ENCODE data around the gene NR2F1-AS1. TPM values are rescaled to one million over a fixed set of nuclear protein-coding genes. Genes with fewer than 3 reads are reported as not detected.

The NR2F1-AS1 gene
- polyA plus RNA-seq, 1 donor (not counting 4 experiments of a cell fraction or from before 2014, with no cell fraction given), result 0.25 TPM

- Histone ChIP-seq H2AFZ (ENCODE audit: control insufficient read depth, low read length) (no peak overlapping the region), H3K9ac (ENCODE audit: control insufficient read depth, extremely low read depth, insufficient read depth, low read length) (no peak overlapping the region), H3K4me1 (ENCODE audit: control insufficient read depth, extremely low read depth, insufficient read depth, low read length) (no peaks in the 10 kb centered on the region), H3K9me3 (ENCODE audit: control insufficient read depth, low read depth, low read length) (no peaks in the 10 kb centered on the region), H3K27me3 (ENCODE audit: control insufficient read depth, extremely low read depth, insufficient read depth, low read length) (no peaks in the 10 kb centered on the region), H3K4me2 (ENCODE audit: control insufficient read depth, extremely low read depth, insufficient read depth, low read depth, low read length) (no peak overlapping the region), H4K20me1 (ENCODE audit: control insufficient read depth, extremely low read depth, insufficient read depth, low read length) (no peaks in the 10 kb centered on the region), H3K9me1 (ENCODE audit: control insufficient read depth, extremely low read depth, insufficient read depth, low read length) (no peaks in the 10 kb centered on the region), H3K36me3 (ENCODE audit: control insufficient read depth in 2 of 2, extremely low read depth in 1 of 2, insufficient read depth in 2 of 2, low read length in 2 of 2) (no peaks in the 10 kb centered on the region), H3K79me2 (ENCODE audit: control insufficient read depth, insufficient read depth, low read length) (no peaks in the 10 kb centered on the region), H3K4me3 (ENCODE audit: control insufficient read depth in 2 of 3, extremely low read depth in 1 of 3, insufficient read depth in 2 of 3, low read depth in 1 of 3, low read length in 3 of 3) (no peak overlapping the region), H3K27ac (ENCODE audit: control insufficient read depth, insufficient read depth, low read length) (no peak overlapping the region)
- FAIRE-seq (no peak), DNase-seq (ENCODE audit: low read depth, low spot score) (no peak)
- dilution Hi-C loops (cut with MboI; ENCODE audit: extremely low pct_ligation_motif_present, low sequenced_read_pairs), result no loop called here
- TF ChIP-seq CTCF (optimal IDR thresholded peaks at IDR 0.05 in 1 of 3, IDR thresholded peaks at IDR 0.05 in 1 of 3, conservative IDR thresholded peaks at IDR 0.05 in 1 of 3; ENCODE audit: extremely low read depth in 1 of 3, insufficient read depth in 2 of 3, low read length in 3 of 3), result no peak
- no peak for TF ChIP-seq EZH2 (IDR thresholded peaks at IDR 0.05; ENCODE audit: low read length)
Measured at GRCh38 chr5:93503598-93504067, 77.4 kb downstream of the NR2F1-AS1 start.

GRCh38 chr5:93497096-93497495, 83.9 kb downstream of the NR2F1-AS1 start:
- H3K4me2 ChIP-seq (ENCODE audit: control insufficient read depth, extremely low read depth, insufficient read depth, low read depth, low read length), result no peak overlapping the region
- no peaks in the 10 kb centered on the region for H3K36me3 ChIP-seq (ENCODE audit: control insufficient read depth in 2 of 2, extremely low read depth in 1 of 2, insufficient read depth in 2 of 2, low read length in 2 of 2)
- H3K4me3 ChIP-seq (ENCODE audit: control insufficient read depth in 2 of 3, extremely low read depth in 1 of 3, insufficient read depth in 2 of 3, low read depth in 1 of 3, low read length in 3 of 3), result no peak overlapping the region
- no peak overlapping the region for H3K9ac ChIP-seq (ENCODE audit: control insufficient read depth, extremely low read depth, insufficient read depth, low read length)
- H3K27me3 ChIP-seq (ENCODE audit: control insufficient read depth, extremely low read depth, insufficient read depth, low read length), result no peaks in the 10 kb centered on the region
- dilution Hi-C loops (cut with MboI; ENCODE audit: extremely low pct_ligation_motif_present, low sequenced_read_pairs), result no loop called here
- H2AFZ ChIP-seq (ENCODE audit: control insufficient read depth, low read length), result no peak overlapping the region
- no peak overlapping the region for H3K27ac ChIP-seq (ENCODE audit: control insufficient read depth, insufficient read depth, low read length)
- H3K9me3 ChIP-seq (ENCODE audit: control insufficient read depth, low read depth, low read length), result no peaks in the 10 kb centered on the region
- H3K4me1 ChIP-seq (ENCODE audit: control insufficient read depth, extremely low read depth, insufficient read depth, low read length), result no peaks in the 10 kb centered on the region
- H4K20me1 ChIP-seq (ENCODE audit: control insufficient read depth, extremely low read depth, insufficient read depth, low read length), result no peaks in the 10 kb centered on the region
- H3K79me2 ChIP-seq (ENCODE audit: control insufficient read depth, insufficient read depth, low read length), result no peaks in the 10 kb centered on the region
- TF ChIP-seq EZH2 (IDR thresholded peaks at IDR 0.05; ENCODE audit: low read length) (no peak), CTCF (optimal IDR thresholded peaks at IDR 0.05 in 1 of 3, IDR thresholded peaks at IDR 0.05 in 1 of 3, conservative IDR thresholded peaks at IDR 0.05 in 1 of 3; ENCODE audit: extremely low read depth in 1 of 3, insufficient read depth in 2 of 3, low read length in 3 of 3) (no peak)
- DNase-seq (ENCODE audit: low read depth, low spot score) (no peak), FAIRE-seq (no peak)
- no peaks in the 10 kb centered on the region for H3K9me1 ChIP-seq (ENCODE audit: control insufficient read depth, extremely low read depth, insufficient read depth, low read length)

All from keratinocyte (primary cell).